ENCODE data around the gene EOGT. TPM values are rescaled to one million over a fixed set of nuclear protein-coding genes. Genes with fewer than 3 reads are reported as not detected.

Gene EOGT
- total and polyA plus RNA-seq, 2 of the 4 experiments (the other 2 are of a cell fraction) = 12.3 to 41.2 TPM

DNA sequence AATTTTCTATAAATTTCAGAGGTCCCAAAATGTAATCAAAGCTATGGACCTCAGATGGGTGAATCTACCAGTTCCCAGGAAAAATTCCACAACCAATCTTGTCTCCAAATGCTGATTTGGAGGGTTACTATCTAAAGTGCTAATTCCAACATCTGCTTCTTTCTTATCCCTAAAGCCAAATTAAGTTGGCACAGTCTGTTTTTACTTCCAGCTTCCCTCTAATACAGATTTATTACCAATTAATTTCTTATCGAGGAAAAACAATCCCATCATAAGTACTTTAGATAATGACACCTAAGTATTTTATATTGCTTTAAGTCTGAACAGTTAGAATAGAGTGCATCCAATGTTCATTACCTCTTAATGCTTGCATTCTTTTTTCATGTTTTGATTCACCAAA lies 68.3 kb downstream of the EOGT start:
- H3K4me3 ChIP-seq (ENCODE audit: insufficient read depth, low read depth, low read length) = no peak overlapping the region
- no peak overlapping the region for H2AK9ac ChIP-seq (replicated peaks; ENCODE audit: low read depth, low read length, poor library complexity)
- H3K18ac ChIP-seq (ENCODE audit: low read depth, low read length) = no peak overlapping the region
- H3K36me3 ChIP-seq (ENCODE audit: control insufficient read depth, insufficient read depth, low read length) = no peaks in the 10 kb centered on the region
- H4K20me1 ChIP-seq (ENCODE audit: insufficient read depth, low read length) = no peaks in the 10 kb centered on the region
- no peak overlapping the region for H2BK5ac ChIP-seq (ENCODE audit: low read depth, low read length, poor library complexity, severe bottlenecking)
- H3K9ac ChIP-seq (ENCODE audit: low read depth, low read length) = no peak overlapping the region
- no peak overlapping the region for H2BK15ac ChIP-seq (ENCODE audit: low read depth, low read length)
- ChIA-PET POLR2A (ENCODE audit: unreplicated experiment) (no interaction called here), CTCF (no interaction called here)
- no peaks in the 10 kb centered on the region for H3K27me3 ChIP-seq (ENCODE audit: control insufficient read depth, insufficient read depth, low read length)
- no peak overlapping the region for H3K56ac ChIP-seq (ENCODE audit: extremely low read depth, insufficient read depth, low read length)
- no peak overlapping the region for H3K23ac ChIP-seq (ENCODE audit: low read depth, low read length)
- DNase-seq = no peak
- no peaks in the 10 kb centered on the region for H3K4me1 ChIP-seq (ENCODE audit: control insufficient read depth, insufficient read depth, low read length)
- H3K79me1 ChIP-seq (ENCODE audit: low read depth in 1 of 2, low read length in 2 of 2) = no peaks in the 10 kb centered on the region
- H2BK120ac ChIP-seq (ENCODE audit: low read depth, low read length) = no peak overlapping the region
- H2AFZ ChIP-seq (replicated peaks; ENCODE audit: low read length, poor library complexity) = no peak overlapping the region
- no peak overlapping the region for H4K5ac ChIP-seq (ENCODE audit: low read depth, low read length)
- dilution Hi-C loops (cut with HindIII; ENCODE audit: low sequenced_read_pairs, unreplicated experiment) (no loop called here), intact Hi-C loops (cut with micrococcal nuclease) (no loop called here), in situ Hi-C loops (cut with MboI; ENCODE audit: low sequenced_read_pairs) (no loop called here)
- H3K4ac ChIP-seq (ENCODE audit: low read depth, low read length) = no peak overlapping the region
- no peaks in the 10 kb centered on the region for H3K9me3 ChIP-seq (ENCODE audit: control insufficient read depth, insufficient read depth, low read length)
- no peak overlapping the region for H2AK5ac ChIP-seq (ENCODE audit: low read depth, low read length)
- H3K4me2 ChIP-seq (ENCODE audit: low read depth, low read length) = no peak overlapping the region
- TF ChIP-seq MAZ (IDR thresholded peaks at IDR 0.05; ENCODE audit: borderline replicate concordance, low read depth, low read length) = no peak
- no peak for ATAC-seq (ENCODE audit: low read depth)
- no peak overlapping the region for H4K8ac ChIP-seq (ENCODE audit: low read depth in 2 of 2, low read length in 2 of 2)
- no peaks in the 10 kb centered on the region for H3K9me1 ChIP-seq (ENCODE audit: insufficient read depth, low read length)
- BruUV-seq (replicated peaks) = no TSS peak
- no peak overlapping the region for H3K14ac ChIP-seq (replicated peaks; ENCODE audit: low read depth, low read length)
- WGBS, 2 experiments (ENCODE audit: extremely low coverage in 2 of 2, insufficient read length in 1 of 2) = no CpG with 5 or more reads among the region's 1 CpG
- no peak overlapping the region for H2BK20ac ChIP-seq (ENCODE audit: low read depth, low read length)
- H3K27ac ChIP-seq (ENCODE audit: insufficient read depth, low read length) = no peak overlapping the region
- no peak overlapping the region for H4K91ac ChIP-seq (ENCODE audit: insufficient read depth, low read depth, low read length)

Measured in IMR-90 (cell line).